HG03565 (cell line): ENCODE results near the gene RAD51B.
"Not testable (repeated sequence)": the region's sequence is repeated elsewhere in the genome, so short reads cannot be mapped to it uniquely, and the experiment has no call there.

Source experiments
- ATAC-seq: cut with Tn5 transposase; IDR thresholded peaks from one replicate; pipeline ENCODE4 v1.9.1; 2021; ENCODE audit warnings: mild to moderate bottlenecking, moderate library complexity; ENCODE audit not compliant: unreplicated experiment

Gene RAD51B

DNA sequence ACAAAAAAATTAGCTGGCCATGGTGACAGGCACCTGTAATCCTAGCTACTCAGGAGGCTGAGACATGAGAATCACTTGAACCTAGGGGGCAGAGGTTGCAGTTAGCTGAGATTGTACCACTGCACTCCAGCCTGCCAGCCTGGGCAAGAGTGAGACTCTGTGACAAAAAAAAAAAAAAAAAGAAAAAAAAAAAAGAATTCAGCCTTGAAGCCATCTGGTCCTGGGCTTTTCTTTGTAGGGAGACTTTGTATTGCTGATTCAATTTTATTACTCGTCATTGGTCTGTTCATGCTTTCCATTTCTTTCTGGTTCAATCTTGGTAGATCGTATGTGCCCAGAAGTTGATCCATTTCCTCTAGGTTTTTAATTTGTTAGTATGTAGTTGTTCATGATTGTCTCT is 243.1 kb downstream of the RAD51B start:
- ATAC-seq, result no peak

DNA sequence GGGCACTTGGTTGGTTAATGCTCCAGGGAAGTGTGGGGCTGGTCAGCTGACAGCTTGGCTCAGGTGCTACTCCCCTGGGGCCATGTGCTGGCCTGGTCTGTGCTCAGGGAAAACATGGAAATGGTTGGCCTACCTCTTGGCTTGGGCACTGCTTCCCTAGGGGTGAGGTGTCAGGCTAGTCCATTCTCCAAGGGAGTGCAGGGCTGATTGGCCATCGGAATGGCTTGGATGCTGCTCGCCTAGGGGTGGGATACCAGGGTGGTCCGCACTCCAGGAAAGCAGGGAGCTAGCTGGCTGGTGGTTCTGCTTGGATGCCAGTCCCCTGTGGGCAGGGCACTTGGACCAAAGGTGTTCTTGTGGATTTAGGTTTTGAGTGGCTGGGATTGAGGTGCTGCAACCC is 245.7 kb downstream of the RAD51B start:
- ATAC-seq, result no peak

DNA sequence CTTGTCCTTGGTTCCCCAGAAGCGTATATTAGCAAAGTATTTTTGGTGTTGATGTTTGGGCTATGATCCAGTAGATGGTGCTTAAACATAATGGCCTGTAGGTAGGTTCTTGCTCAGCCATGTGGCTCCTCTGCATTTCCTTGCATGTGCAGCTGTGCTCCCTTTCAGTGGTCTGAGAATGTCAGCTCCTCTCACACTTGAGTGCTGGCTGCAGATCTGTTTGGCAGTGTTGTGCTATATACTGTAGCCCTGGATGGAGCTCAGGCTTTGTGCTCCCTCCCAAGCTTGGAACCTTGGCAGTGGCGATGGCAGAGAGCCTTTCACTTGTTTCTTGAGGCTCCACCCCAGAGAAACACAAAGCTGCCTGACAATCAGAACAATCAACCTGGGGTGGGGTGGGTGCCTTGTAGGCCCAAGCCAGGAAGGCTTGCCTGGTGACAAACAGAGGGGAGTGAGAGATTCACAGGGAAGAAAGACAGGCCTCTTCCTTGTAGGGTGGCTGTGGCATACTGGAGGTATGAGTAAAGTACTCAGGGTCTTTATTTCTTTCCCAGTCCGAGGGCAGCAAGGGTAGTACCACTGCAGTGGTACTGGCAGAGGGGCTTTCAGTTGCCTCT is 255.3 kb downstream of the RAD51B start:
- no peak for ATAC-seq

DNA sequence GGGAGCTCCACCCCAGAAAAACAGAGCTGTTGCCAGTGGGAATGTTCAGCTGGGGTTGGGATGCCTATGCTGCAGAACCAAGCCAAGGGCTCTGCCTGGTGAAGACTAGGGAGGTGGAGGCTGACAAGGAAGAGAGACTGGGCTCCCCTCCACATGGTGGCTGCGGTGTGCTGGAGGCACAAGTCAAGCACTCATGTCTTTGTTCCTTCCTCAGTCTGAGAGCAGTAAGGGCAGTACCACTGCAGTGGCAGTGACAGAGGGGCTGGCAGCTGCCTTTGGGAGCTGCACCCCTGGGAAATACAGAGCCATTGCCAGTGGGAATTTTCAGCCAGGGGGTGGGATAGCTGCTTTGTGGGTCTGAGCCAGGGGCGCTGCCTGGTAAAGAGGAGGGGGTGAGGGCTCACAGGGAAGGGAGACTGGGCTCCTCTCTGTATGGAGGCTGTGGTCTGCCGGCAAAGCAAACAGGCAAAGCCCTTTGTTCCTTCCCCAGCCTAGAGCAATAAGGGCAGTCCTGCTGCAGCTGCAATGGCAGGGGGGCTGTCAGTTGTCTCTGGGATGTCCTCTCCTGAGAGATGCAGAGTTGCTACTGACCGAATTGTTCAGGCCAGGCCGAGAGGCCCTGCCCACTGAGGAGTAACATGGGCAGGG is 255.9 kb downstream of the RAD51B start:
- no peak for ATAC-seq

DNA sequence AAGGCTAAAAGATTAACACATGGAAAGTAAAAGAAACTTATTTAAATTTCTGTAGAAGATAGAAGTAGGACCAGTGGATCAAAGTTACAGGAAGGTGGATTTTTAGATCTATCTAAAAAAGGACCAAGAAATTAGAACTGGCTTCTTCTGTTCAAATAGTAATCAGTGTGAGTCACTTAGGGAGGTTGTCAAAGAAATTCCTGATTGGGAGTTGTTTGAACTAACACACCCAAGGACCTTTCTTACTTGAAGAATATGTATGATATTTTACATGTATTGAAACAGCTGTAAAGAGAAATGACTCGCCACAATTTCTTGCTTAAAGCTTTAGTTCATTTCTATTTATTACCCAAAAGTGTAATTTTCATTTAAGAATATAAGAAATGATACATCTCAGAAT is 256.9 kb downstream of the RAD51B start:
- no peak for ATAC-seq

DNA sequence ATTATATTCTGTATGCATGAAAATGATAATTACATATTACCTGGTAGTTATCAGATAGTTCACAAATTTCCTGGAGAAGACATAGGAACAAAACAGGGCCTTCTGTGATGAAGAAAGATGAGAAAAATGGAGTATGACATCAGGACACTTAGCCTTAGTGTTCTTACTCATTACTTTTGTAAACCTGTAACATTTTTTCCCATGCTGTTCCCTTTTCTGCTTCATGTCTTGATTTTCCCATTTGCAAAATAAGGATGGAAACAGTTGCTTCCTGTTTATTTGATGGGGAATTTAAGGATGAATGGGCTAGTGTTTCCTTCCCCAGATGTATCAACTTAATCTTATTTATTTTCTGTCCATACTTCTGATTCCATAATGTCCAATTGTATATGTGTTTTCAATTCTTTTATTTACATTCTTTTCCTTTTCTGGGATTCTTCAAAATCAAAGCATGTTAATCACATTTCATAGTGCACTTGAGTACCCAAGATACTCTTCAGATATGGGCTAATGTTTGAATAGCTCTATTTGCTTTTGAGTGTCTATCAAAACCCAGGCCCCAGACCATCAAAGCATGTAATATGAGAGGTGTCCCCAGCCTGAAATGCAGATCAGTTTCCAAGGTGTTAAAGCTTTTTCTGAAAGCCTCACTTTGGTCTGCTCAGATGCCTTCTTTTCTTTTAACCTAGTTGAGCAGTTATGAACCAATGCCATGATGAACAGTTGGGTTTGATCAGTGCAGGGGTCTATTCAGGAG is 260.5 kb downstream of the RAD51B start:
- ATAC-seq, result no peak

DNA sequence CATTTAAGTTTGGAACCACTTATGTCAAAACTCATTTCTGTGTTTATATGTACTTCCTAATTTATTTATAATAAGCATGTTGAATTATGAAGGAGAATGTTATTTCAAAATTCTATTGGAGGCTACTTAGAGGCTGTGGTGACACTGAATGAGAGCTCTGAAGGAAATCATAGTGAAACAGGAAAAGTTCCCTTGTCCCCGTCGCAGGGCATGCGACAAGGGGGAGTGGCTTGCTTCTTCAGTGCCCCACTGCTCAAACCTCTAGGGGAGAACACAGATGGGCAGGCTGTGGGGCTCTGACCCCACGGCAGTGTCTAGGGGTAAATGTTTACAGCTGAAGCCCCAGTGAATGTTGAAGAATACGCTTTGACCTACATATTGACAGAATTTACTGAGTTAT is 261.9 kb downstream of the RAD51B start:
- no peak for ATAC-seq

DNA sequence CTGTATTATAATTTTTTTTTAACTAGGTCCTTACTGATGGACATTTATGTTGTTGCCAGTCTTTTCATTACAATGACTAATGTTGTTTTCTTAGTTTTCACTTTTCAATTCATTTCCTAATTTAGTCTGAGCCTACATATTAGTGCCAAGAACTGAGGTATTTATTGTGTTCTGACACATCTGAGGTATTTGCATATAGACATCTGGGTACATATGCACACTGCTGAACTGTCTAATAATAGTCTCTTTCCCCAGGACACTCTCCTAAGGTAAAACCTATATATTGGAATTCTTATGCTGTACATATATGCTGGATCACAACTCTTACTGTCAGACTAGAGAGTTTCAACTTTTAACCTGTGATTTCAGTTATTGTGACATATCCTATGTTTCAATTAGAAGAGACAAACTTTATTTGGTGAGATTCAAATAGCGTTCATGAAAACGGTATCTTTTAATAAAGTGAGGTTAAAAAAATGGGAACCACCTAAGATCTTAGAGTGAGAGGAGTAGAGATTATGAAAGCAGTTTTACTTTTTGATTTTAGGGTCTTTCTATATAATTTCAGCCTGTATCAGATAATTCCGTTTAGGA is 263.2 kb downstream of the RAD51B start:
- no peak for ATAC-seq

DNA sequence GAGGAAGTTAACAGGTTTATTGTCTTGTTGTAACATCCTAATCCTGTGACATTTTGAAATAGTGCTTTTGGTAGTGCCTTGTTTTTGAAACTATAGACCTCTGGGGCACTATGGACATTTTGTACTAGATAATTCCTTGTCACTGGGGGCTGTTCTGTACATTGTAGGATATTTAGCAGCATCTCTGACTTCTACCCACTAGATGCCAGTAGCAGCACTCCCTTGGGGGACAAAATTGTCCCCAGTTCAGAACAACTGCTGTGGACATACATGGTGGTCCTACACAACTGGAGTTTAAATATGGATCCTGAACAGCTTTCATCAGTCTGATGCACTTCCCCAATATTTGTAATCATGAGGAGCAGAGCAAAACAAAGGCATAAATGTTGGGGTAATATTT is 264.7 kb downstream of the RAD51B start:
- ATAC-seq, result no peak

DNA sequence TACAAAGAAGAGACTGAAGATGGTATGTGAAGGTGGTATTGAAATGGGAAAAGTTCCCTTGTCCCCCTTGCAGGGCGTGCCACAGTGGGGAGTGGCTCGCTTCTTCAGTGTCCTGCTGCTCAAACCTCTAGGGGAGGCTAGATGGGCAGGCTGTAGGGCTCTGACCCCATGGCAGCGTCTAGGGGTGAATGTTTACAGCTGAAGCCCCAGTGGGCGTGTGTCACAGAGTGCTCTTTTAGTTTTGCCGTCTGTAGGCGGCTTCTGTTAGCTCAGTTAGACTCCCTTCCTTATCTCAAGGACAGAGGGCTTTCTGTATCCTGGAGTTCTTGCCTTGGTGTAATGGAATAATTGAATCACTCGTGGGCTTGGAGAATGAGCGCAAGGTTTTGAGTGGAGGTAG is 266.2 kb downstream of the RAD51B start:
- no peak for ATAC-seq

DNA sequence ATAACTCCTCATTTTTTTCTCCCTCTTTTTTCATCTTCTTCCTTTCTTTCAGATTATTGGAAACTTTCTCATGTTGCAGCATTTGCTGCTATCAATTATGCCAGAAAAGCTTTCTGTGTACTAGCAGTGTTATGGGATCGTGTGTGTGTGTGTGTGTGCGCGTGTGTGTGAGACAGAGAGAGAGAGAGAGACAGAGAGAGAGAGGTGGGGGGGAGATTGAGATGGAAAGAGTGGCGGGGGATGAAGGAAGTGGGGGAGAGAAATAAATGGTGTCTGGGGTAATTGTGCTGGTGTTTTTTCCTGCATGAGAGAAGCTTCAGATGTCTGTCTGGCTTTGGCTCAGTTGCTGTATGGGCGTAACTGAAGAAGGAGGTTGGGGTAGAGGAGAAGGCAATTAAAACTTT is 268.9 kb downstream of the RAD51B start:
- ATAC-seq, result no peak

DNA sequence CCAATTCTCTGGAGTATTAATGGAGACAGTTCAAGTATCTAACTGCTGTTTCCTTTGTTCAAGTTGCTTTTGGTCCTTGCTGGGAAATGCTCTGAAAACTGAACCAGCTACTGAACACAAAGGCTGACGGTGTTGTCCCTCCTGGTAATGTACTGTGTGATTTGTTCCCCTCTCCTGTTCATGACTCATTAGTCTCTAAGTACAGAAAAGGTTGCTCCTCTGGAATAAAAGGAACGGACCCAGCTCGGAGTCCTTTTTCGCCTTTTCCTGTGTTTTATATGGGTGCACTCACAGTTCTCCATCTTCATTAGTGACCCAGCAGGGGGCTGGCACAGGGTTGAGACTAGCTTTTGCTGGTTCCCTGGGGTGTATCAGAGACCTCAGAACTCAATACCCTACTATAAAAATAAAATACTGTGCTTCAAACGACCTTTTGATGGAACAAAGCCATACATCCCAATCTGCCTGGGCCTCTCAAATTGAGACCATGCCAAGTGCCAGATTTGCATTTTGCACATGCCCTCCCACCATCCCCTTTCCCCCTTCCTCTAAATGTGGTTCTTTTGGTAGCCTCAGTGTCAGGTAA is 269.7 kb downstream of the RAD51B start:
- ATAC-seq, result no peak

DNA sequence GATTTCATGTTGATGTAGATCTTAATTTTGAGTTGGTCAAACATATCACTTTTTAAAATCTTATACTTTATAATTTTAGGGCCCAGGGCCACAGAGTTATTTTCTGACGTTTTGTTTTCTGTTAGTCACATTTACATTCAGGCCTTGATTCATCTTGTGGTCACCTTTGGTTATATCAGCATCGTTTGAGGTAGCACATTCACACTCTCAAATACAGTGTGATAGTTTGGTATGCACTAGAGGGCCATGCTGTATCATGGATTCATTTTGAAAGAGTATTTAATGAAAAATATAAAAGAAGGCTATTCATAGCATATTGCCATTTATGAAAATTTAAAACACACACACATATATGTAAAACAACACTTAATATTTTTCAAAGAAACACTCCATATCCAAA is 274.6 kb downstream of the RAD51B start:
- no peak for ATAC-seq

DNA sequence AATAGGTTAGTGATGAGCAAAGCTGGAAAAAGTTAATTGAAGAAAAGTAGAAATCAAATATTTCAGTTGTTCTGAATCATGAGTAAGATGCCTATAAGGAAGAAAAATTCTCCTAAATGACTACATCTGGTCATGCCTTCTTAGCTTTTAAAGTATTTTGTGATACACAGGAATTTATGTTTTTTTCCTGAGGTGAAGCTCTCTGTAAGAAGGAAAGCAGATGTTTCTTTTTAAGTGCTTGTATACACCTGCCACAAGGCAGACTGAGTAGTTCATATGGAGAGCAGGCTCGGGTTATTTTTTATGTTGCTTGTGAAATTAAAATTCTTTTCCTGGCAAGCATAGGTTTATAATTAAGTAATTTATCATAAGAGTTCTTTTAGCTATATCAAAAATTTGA is 275.2 kb downstream of the RAD51B start:
- no peak for ATAC-seq

DNA sequence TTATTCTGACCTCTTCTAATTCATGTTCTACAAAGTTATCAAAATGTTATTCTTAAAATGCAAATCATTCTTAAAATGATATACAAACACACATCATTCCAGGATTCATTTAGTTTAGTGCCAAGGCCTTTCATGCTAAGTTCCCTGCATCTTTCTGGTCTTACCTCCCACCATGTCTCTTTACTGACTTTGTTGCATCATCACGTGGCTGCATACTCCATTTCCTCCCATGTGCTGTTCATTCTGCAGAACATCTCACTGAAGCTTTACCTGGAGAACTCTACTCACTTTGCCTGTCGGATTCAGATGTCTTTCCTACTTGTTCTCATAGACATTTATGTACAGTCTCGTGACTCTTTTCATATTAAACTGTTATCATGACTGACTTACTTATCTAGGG is 278.1 kb downstream of the RAD51B start:
- no peak for ATAC-seq

DNA sequence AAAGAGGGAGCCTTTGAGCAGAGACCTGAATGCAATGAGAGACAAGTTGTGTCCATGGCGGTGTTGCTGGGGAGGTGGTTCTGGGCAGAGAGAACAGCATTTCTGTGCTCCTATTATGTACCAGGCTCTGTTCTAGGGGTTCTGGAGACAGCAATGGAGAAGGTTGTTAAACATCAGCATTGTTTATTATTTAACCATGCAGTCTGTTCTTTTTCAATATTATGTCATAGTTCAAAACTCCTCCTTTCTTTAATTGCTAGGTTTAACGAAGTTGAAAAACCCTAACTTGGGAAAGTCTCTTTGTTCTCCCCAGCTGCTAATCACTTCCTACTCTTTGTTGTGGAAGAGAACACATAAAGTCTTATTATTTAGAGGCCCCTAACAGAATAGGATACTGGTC is 279.3 kb downstream of the RAD51B start:
- ATAC-seq, result no peak

DNA sequence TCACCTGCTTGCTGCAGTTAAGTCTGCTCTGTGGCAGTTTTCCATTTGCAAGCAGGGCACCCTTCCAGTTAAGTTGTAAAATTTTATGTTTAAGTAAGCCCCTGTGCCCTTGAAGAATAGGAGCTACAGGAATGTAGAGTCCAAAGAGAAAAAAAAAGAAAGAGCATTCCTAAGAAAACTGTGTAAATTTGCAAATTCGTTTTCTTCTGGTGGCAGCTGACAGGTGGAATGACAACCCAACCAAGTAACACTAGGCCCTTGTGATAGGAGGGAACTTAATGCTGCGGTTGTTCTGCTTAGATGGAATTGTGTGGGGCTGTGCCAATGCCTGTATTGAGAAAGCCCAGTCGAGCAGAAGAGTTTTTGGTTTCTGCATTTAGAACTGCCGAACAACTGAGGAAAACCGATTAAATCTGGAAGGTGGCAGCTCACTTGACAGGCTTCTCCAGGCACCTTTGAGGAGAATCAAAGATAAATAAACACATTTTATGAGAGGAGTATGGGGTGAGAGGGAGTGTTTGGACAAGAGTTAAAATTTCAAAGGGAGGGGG is 280.0 kb downstream of the RAD51B start:
- no peak for ATAC-seq

DNA sequence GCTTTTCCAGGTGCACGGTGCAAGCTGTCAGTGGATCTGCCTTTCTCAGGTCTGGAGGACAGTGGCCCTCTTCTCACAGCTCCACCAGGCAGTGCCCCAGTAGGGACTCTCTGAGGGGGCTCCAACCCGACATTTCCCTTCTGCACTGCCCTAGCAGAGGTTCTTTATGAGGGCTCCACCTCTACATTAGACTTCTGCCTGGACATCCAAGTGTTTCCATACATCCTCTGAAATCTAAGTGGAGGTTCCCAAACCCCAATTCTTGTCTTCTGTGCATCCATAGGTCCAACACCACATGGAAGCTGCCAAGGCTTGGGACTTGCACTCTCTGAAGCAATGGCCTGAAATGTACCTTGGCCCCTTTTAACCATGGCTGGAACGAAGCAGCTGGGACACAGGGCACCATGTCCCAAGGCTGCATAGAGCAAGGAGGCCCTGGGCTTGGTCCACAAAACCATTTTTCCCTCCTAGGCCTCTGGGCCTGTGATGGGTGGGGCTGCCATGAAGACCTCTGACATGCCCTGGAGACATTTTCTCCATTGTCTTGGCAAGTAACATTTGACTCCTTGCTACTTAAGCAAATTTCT is 282.2 kb downstream of the RAD51B start:
- not testable (repeated sequence) for ATAC-seq

DNA sequence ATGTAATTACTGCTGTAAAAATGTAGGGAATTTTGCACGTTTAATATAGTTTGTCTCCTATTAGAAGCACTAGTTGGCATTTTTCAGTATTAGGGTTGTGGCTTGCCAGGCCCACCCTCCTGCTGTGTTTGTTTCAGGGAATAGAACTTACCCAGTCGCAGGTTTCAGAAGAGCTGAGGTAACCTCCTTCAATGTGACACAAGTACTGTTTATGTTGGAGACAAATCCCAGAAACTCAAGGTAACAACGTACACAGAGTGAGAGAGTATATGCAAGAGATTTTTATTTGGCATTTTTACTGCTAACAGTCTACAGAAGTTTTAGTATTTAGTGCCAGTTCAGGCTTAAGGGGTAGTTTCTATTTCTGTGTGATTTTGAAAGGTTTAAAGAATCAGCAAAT is 284.3 kb downstream of the RAD51B start:
- no peak for ATAC-seq

DNA sequence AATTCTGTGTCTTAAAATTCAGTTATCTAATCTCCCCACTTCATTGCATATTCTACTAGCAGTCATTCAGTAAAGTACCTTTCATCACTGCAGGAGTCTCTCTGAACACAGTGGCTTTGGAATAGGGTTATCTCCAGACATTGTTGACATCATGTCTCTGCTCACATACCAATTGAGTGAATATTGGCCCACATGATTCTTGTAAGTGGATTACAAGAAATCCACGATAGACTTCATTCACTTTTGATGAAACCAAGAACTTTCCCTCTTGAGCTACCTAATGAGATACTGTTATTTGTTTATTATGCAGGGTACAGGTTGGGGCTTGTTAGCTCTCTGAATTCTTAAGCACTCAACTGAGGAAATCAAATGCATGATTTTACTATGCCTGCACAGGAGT is 284.9 kb downstream of the RAD51B start:
- no peak for ATAC-seq

DNA sequence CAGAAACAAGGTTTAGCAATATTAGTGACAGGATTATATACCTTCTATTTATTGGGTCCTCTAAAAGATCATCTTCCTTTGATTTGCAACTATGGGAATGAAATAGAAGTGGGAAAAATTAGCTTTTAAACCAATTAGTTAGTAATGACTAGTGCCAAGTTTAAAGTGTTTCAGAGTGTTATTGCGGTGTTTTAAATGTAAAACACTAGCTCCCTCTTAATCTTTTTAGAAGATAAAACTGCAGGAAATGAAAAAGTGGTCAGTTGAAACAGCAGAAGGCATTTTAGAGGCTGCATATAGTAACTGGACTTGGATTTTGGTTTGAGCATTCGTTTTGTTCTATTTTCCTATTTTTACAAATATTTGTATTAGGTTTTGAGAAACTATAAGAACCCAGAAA is 286.2 kb downstream of the RAD51B start:
- ATAC-seq, result no peak
